Astrocyte (in vitro differentiated cells and primary cell): ENCODE results near the gene PRKD2.

ENCODE experiments used
- EZH2 ChIP-seq: IDR thresholded peaks from 2 replicates; pipeline ENCODE4 v1.6.1; 2012; ENCODE audit warnings: mild to moderate bottlenecking, low read length, inconsistent platforms; ENCODE audit not compliant: insufficient read depth
- TF ChIP-seq, protein P1 (sequence below): IDR thresholded peaks from 2 replicates; pipeline ENCODE4 v1.5.1; 2011; ENCODE audit warnings: low read depth, mild to moderate bottlenecking, inconsistent platforms, low read length, moderate library complexity; ENCODE audit not compliant: insufficient read depth

DNA sequence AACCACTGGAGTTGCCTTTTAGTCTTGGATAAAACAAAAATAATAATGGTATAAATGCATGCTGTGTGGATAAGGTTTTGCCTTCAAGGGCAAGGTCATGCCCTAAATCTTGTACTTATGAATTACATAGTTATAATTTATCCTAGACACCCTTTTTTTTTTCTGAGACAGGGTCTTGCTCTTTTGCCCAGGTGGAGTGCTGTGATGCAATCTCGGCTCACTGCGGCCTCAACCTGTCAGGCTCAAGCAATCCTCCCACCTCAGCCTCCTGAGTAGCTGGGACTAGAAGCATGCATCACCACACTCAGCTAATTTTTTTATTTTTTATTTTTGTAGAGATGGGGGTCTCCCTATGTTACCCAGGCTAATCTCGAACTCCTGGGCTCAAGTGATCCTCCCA is 48.3 kb downstream of the PRKD2 start:
- TF ChIP-seq, protein P1, sequence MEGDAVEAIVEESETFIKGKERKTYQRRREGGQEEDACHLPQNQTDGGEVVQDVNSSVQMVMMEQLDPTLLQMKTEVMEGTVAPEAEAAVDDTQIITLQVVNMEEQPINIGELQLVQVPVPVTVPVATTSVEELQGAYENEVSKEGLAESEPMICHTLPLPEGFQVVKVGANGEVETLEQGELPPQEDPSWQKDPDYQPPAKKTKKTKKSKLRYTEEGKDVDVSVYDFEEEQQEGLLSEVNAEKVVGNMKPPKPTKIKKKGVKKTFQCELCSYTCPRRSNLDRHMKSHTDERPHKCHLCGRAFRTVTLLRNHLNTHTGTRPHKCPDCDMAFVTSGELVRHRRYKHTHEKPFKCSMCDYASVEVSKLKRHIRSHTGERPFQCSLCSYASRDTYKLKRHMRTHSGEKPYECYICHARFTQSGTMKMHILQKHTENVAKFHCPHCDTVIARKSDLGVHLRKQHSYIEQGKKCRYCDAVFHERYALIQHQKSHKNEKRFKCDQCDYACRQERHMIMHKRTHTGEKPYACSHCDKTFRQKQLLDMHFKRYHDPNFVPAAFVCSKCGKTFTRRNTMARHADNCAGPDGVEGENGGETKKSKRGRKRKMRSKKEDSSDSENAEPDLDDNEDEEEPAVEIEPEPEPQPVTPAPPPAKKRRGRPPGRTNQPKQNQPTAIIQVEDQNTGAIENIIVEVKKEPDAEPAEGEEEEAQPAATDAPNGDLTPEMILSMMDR, result no peak
- no peak for TF ChIP-seq EZH2
